A549 (cell line): ENCODE results near the gene SLFN5.

Experiments
- CTCF ChIP-seq: fragments of >200 bp; sonication (Bioruptor Twin); formaldehyde crosslinking; IDR thresholded peaks from 3 replicates; pipeline ENCODE4 v1.5.1; 2016
- EP300 ChIP-seq, 2 experiments: fragments of >200 bp; sonication (Bioruptor Twin); formaldehyde crosslinking; IDR thresholded peaks; 2 replicates in 1 of 2; 3 replicates in 1 of 2; pipeline ENCODE4 v1.6.1; 2016 to 2017
- FOSL2 ChIP-seq, 2 experiments: fragments of 450-650 bp in 1 of 2; fragments of >200 bp in 1 of 2; sonication (Bioruptor Twin) in 1 of 2; formaldehyde crosslinking; IDR thresholded peaks; 2 replicates each; pipeline versions ENCODE4 v1.5.0 to v1.6.1; 2016 to 2020; ENCODE audit warnings: mild to moderate bottlenecking in 1 of 2, moderate library complexity in 1 of 2
- MAX ChIP-seq: IDR thresholded peaks from 2 replicates; pipeline ENCODE4 v1.6.1; 2012
- MYC ChIP-seq: IDR thresholded peaks from 2 replicates; pipeline ENCODE4 v1.6.1; 2012; ENCODE audit warnings: mild to moderate bottlenecking, inconsistent platforms, low read length, improper control_type of control experiment, borderline replicate concordance
- REST ChIP-seq: fragments of 200-600 bp; sonication (generic); IDR thresholded peaks from 2 replicates; pipeline ENCODE4 v1.6.1; 2016; ENCODE audit warnings: antibody characterized with exemption, mild to moderate bottlenecking, moderate library complexity
- USF2 ChIP-seq: fragments of 450-650 bp; IDR thresholded peaks from 2 replicates; pipeline ENCODE4 v1.6.1; 2014; ENCODE audit warnings: antibody characterized with exemption

GRCh38 chr17:35244341-35245195 is 1.7 kb downstream of the SLFN5 start:
- TF ChIP-seq CTCF: no peak
- TF ChIP-seq MYC: no peak
- TF ChIP-seq USF2: peak; percentile 85
- no peak for TF ChIP-seq REST
- no peak for TF ChIP-seq FOSL2 (IDR thresholded peaks at IDR 0.05)
- no peak for TF ChIP-seq FOSL2 (CRISPR knock-in tag; IDR thresholded peaks at IDR 0.05)
- TF ChIP-seq MAX: no peak
- TF ChIP-seq EP300 (IDR thresholded peaks at IDR 0.05): no peak
